ENCODE results near the gene TBC1D19.

GRCh38 chr4:26542991-26543390 lies 40.9 kb upstream of the TBC1D19 start:
- TF ChIP-seq, protein P1, sequence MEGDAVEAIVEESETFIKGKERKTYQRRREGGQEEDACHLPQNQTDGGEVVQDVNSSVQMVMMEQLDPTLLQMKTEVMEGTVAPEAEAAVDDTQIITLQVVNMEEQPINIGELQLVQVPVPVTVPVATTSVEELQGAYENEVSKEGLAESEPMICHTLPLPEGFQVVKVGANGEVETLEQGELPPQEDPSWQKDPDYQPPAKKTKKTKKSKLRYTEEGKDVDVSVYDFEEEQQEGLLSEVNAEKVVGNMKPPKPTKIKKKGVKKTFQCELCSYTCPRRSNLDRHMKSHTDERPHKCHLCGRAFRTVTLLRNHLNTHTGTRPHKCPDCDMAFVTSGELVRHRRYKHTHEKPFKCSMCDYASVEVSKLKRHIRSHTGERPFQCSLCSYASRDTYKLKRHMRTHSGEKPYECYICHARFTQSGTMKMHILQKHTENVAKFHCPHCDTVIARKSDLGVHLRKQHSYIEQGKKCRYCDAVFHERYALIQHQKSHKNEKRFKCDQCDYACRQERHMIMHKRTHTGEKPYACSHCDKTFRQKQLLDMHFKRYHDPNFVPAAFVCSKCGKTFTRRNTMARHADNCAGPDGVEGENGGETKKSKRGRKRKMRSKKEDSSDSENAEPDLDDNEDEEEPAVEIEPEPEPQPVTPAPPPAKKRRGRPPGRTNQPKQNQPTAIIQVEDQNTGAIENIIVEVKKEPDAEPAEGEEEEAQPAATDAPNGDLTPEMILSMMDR (IDR thresholded peaks at IDR 0.05; ENCODE audit: low read depth, low read length): no peak
- TF ChIP-seq EZH2phosphoT487 (IDR thresholded peaks at IDR 0.05; ENCODE audit: low read depth): no peak

All from OCI-LY3 (cell line).